NOMO-1 (cell line): ENCODE measurements around the gene TAF11.
"Not testable (repeated sequence)": the region's sequence is repeated elsewhere in the genome, so short reads cannot be mapped to it uniquely, and the experiment has no call there.

Experiments
- DNase-seq, 2 experiments: peaks; one replicate each; lab custom pipeline; 2025; ENCODE audit not compliant: unreplicated experiment in 2 of 2; lab: John Stamatoyannopoulos, UW

The TAF11 gene

GRCh38 chr6:34887753-34888513, at the start of gene TAF11:
TAF11 (minus strand) TSS chr6:34888042; CDS start chr6:34887957, 85 bp downstream.
- DNase-seq: peak; percentile 82 to 89

GRCh38 chr6:34934516-34934915, 46.7 kb upstream of the TAF11 start:
- no peak for DNase-seq

GRCh38 chr6:34932202-34932601, 44.4 kb upstream of the TAF11 start:
- DNase-seq: not testable (repeated sequence)

GRCh38 chr6:34930221-34930620, 42.4 kb upstream of the TAF11 start:
- no peak for DNase-seq

- DNase-seq: no peak
Measured at GRCh38 chr6:34929241-34929978, 41.6 kb upstream of the TAF11 start.

- DNase-seq: no peak
Measured at GRCh38 chr6:34928695-34929094, 40.9 kb upstream of the TAF11 start.

GRCh38 chr6:34928220-34928619, 40.4 kb upstream of the TAF11 start:
- DNase-seq: no peak

- DNase-seq: no peak
Measured at GRCh38 chr6:34926655-34927054, 38.8 kb upstream of the TAF11 start.

- no peak for DNase-seq
Measured at GRCh38 chr6:34924831-34925625, 37.2 kb upstream of the TAF11 start.

GRCh38 chr6:34922177-34922663, 34.4 kb upstream of the TAF11 start:
- DNase-seq: no peak

- DNase-seq: no peak
Measured at GRCh38 chr6:34920097-34920496, 32.3 kb upstream of the TAF11 start.

- DNase-seq: no peak
Measured at GRCh38 chr6:34919651-34920050, 31.8 kb upstream of the TAF11 start.

GRCh38 chr6:34917626-34918285, 29.9 kb upstream of the TAF11 start:
- peak in 1 of 2 experiments; percentile 9 for DNase-seq

- no peak for DNase-seq
Measured at GRCh38 chr6:34916348-34916967, 28.6 kb upstream of the TAF11 start.

- no peak for DNase-seq
Measured at GRCh38 chr6:34914358-34914757, 26.5 kb upstream of the TAF11 start.

- DNase-seq: peak in 1 of 2 experiments; percentile 76
Measured at GRCh38 chr6:34912715-34913464, 25.0 kb upstream of the TAF11 start.

GRCh38 chr6:34911822-34912221, 24.0 kb upstream of the TAF11 start:
- no peak for DNase-seq

GRCh38 chr6:34909320-34909883, 21.6 kb upstream of the TAF11 start:
- no peak for DNase-seq

GRCh38 chr6:34908194-34908593, 20.4 kb upstream of the TAF11 start:
- DNase-seq: no peak
